ENCODE results near the gene ANKRD37.
A peak's percentile ranks its signal among the peaks of the same experiment; 100 is the strongest.

The ANKRD37 gene

GRCh38 chr4:185380320-185380719 lies 16.3 kb upstream of the ANKRD37 start:
- DNase-seq (ENCODE audit: low read depth, low spot score) = no peak

DNA sequence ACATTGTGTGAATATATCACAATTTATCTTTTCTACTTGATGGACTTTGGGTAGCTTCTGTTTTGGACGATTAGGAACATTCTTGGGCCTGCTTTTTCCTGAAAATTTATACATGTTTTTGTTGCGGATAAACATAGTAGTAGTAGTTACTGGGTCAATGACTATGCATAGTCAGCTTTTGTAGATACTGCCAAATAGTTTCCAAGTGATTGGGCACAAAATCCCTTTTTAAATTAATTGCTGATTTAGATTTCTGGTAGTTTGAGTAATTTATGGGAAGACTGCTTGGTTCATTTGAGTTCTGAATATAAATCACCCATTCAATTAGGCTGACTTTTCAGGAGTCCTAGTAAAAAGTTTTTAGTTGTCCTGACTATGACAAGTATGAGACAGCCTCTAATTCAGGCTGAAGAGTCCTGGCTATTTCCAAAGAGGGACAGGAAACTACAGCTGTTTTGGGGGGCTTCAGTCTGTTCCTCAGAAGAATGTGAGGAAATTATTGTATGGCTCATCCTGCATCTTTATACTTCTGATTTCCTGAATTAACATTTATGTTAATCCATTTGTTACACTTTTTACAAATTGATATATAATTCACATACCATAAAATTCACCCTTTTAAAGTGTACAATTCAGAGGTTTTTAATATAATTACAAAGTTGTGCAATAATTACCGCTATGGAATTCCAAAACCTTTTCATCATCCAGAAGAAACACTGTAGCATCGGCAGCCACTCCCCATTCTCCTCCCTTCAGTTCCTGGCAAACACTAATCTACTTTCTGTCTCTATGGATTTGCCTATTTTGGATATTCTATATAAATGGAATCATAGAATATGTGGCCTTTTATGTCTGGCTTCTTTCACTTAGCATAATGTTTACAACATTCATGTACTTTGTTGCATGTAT lies 15.1 kb upstream of the ANKRD37 start:
- no peak for DNase-seq (ENCODE audit: low read depth, low spot score)

- DNase-seq (ENCODE audit: low read depth, low spot score) = no peak
Measured at GRCh38 chr4:185382754-185383153, 13.9 kb upstream of the ANKRD37 start.

DNA sequence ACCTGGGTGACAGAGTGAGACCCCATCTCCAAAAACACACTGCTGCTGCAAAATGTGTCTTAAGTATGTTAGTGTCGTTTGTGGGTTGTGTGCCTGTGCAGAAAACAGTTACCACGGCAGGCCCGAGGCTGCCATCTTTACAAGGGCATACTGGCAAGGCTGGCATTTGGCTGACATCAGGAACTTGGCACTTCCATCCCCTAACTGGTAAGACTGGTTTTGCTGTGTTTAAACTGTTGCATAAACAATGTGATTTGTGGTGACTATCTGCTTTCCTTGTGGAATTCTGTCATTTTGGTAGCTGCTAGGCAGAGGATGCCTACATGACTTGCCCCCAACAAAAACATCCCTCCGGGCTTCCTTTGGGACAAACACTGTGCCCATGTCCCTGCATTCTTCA lies 13.2 kb upstream of the ANKRD37 start:
- no peak for DNase-seq (ENCODE audit: low read depth, low spot score)

DNA sequence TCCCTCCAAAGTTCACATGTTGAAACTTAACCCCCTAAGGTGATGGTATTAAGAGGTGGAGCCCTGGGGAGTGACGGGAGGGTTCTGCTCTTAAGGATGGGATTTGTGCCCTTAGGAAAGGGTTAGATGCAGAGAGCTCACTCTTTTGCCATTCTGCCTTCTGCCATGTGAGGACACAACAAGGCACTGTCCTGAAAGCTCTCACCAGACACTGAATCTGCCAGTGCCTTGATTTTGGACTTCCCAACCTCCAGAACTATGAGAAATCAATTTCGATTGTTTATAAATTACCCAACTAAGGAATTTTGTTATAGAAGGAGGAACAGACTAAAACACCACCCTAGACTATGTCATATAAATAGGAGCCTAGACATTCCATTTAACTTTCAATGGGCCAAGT lies 12.6 kb upstream of the ANKRD37 start:
- DNase-seq (ENCODE audit: low read depth, low spot score) = no peak

GRCh38 chr4:185384930-185385331 lies 11.7 kb upstream of the ANKRD37 start:
- DNase-seq (ENCODE audit: low read depth, low spot score) = no peak

- no peak for DNase-seq (ENCODE audit: low read depth, low spot score)
Measured at GRCh38 chr4:185387957-185388356, 8.7 kb upstream of the ANKRD37 start.

DNA sequence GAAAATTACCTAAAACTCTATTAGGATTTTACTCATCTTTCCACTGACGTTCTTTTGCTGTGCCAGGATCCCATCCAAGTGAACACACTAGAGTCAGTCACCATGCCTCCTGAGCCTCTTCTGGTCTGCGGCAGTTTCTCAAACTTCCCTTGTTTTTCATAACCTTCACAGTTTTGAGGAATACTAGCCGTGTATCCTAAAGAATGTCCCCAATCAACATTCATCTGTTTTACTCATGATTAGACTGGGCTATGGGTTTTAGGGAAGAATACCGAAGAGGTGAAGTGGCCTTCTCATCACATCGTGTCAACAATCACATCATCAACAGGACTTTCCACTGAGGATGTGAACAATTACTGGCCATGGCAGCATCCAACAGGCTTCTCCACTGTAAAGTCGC lies 5.7 kb upstream of the ANKRD37 start:
- no peak for DNase-seq (ENCODE audit: low read depth, low spot score)

- no peak for DNase-seq (ENCODE audit: low read depth, low spot score)
Measured at GRCh38 chr4:185392156-185392555, 4.5 kb upstream of the ANKRD37 start.

GRCh38 chr4:185394568-185395237 lies 1.9 kb upstream of the ANKRD37 start:
- DNase-seq (ENCODE audit: low read depth, low spot score) = no peak

DNA sequence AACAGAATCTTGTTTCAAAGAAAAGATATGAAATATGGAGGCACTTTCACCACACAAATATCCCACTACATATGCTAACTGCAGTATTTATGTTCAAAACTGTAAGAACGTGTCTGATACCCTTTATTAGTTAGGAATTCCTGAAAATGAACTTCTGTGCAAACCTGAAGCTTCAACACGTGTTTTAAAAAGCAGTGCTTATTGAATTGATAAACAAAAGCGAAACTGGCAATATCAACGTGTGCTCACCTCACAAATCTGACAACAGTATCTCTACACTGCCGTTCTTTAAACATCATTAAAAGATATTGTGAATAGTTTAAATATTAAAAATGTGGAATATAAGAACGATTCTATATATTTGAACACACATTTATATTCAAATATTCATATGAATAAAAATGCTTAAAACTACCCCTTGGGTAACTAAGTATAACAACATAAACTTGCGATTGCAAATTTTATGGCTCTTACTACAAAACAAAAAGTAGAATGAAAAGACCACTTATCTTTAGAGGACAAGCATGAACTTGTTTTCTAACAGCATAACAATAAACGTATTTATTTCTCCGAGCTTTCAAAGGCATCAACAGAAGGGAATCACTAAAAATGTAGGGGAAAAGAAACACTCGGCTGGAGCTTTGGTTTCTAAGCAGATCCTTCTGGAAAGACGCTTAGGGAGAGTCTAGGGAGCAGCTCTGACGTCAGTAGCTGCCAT lies 1.2 kb upstream of the ANKRD37 start, which contains the start of gene LRP2BP:
LRP2BP (minus strand) TSS at position 687 of the 718 bp plus-strand sequence. CDS start 17,738 bp downstream, outside the sequence.
- DNase-seq (ENCODE audit: low read depth, low spot score) = no peak

DNA sequence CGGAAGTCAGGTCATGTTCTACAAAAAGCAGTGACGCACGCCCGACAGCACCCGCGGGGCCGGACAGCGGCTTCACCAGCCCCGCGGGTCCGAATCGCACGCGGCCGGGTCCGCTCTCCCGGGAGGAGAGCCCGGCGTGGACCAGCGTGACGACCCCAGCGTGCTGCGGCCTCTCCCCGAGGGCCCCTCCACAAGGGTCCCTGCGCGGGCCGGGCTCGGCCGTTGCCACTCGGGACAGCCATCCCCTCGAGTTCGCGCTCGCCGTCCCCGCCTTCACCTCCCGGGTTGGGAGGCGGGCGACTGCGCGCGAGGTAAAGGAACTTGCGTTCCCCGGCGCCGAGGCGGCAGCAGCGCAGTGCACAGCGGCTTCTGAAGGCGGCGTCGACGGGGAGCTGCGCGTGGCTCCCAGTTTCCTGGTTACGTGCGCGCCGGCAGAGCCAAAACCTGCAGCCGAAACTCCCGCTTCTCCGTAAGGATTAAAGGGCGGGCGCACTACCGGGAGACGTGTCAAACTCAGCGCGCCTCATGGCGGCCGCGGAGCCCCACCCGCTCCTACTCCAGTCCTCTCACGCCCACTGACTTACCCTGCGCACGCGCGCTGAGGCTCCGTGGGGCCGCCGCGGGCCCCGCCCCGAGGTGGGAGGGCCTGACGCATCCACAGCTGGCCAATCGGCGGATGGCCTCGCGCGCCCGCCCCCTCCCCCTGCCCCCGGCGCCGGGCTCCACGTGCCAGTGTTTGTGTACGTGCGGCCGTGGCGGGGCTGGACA lies 501 bp upstream of the ANKRD37 start:
- peak; percentile 93 for DNase-seq (ENCODE audit: low read depth, low spot score)

DNA sequence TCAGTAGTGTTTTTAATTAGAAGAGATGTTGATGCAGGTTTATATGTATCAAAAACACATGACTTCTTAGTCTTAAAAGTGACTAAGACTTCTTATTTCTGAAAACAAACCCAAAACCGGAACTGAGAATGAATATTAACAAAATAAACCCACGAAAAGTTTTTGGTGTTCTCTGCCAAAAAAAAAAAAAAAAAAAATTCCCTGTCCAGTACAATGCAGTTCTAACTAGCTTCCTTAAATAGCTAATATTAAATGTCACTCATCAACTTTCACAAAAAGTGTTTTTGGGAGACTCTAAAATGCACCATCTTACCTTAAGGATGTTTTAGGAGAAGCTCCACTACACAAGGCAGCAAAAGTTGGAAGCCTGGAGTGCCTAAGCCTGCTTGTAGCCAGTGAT lies 2.0 kb downstream of the ANKRD37 start:
- no peak for DNase-seq (ENCODE audit: low read depth, low spot score)

DNA sequence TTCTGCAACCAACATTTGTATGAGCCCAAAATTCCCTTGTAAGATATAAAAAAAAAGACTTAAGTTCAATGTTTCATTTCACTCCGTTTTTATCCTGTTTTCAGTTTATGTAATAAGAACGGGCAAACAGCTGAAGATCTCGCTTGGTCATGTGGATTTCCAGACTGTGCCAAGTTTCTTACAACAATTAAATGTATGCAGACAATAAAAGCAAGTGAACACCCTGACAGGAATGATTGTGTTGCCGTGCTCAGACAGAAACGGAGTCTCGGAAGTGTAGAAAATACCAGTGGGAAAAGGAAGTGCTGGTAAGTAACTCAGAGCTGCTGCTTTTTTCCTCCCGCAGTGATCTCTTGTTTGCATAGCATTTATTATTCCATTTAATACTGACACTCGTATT lies 2.8 kb downstream of the ANKRD37 start:
- no peak for DNase-seq (ENCODE audit: low read depth, low spot score)

DNA sequence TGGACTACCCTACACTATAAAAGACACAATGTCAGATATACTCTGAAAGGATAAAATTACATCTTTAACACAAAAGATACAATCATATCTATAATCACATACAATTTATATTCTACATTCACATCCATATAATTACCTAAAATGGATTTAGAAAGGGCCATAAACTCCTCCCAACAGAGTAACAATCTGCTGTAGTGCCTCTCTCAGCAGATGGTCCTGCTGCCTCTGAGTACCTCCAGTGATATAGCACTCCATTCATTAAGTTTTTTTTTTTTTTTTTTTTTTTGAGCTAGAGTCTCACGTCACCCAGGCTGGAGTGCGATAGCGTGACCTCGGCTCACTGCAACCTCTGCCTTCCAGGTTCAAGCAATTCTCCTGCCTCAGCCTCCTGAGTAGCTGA lies 7.4 kb downstream of the ANKRD37 start:
- no peak for DNase-seq (ENCODE audit: low read depth, low spot score)

GRCh38 chr4:185405296-185405999 lies 8.8 kb downstream of the ANKRD37 start:
- DNase-seq (ENCODE audit: low read depth, low spot score) = no peak

DNA sequence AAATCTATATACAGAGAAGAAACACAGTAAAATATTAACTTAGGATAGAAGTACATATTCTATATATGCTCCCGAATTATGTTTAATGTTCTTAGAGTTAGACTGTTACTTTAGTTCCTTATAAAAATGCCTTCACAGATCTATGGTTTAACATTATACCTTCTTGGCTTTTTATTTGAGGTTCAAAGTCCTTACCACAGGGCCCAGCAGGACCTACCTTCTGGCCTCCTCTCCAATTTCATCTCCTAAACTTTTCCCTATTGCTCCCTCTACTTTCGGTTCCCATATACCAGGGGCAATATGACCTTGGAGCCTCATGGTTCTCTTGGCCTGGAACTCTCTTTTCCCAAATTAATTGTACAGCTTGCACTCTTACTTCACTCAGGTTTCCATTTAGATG lies 11.8 kb downstream of the ANKRD37 start:
- DNase-seq (ENCODE audit: low read depth, low spot score) = no peak

GRCh38 chr4:185411849-185412248 lies 15.2 kb downstream of the ANKRD37 start:
- no peak for DNase-seq (ENCODE audit: low read depth, low spot score)

GRCh38 chr4:185412412-185412811 lies 15.8 kb downstream of the ANKRD37 start:
- no peak for DNase-seq (ENCODE audit: low read depth, low spot score)

DNA sequence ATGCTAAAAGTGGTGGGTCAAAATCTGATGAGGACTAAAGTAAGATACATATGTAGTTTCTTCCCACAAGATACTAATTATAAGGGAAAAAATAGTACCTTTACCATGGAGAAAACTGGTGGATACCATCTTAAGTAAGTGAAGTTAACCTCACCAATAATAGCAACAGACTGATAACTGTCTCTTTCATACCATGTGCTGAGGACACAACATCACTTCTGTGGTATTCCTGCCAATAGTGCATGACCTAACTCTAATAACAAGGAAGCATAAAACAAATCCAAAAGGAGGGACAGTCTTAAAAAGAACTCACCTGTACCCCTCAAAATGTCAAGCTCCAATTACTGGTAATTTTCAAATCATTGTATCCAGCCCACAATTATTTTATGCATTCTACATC lies 20.3 kb downstream of the ANKRD37 start:
- DNase-seq (ENCODE audit: low read depth, low spot score) = no peak
